Astrocyte (in vitro differentiated cells and primary cell): ENCODE results near the gene FSTL4.

Experiments used
- CTCF ChIP-seq: IDR thresholded peaks from 2 replicates; pipeline ENCODE4 v1.5.1; 2011; ENCODE audit warnings: low read depth, mild to moderate bottlenecking, inconsistent platforms, low read length, moderate library complexity; ENCODE audit not compliant: insufficient read depth
- EZH2 ChIP-seq: IDR thresholded peaks from 2 replicates; pipeline ENCODE4 v1.6.1; 2012; ENCODE audit warnings: mild to moderate bottlenecking, low read length, inconsistent platforms; ENCODE audit not compliant: insufficient read depth

- TF ChIP-seq CTCF (no peak), EZH2 (no peak)
Observed at GRCh38 chr5:133295520-133295919, 316.8 kb downstream of the FSTL4 start.
